GM12874 (cell line): ENCODE data around the gene CTIF.

Source experiments
- TF ChIP-seq, protein P1 (sequence below): IDR thresholded peaks from 2 replicates; pipeline ENCODE4 v1.5.1; 2011; ENCODE audit warnings: low read depth, mild to moderate bottlenecking, control low read depth, low read length, moderate library complexity; ENCODE audit not compliant: insufficient read depth

The CTIF gene

DNA sequence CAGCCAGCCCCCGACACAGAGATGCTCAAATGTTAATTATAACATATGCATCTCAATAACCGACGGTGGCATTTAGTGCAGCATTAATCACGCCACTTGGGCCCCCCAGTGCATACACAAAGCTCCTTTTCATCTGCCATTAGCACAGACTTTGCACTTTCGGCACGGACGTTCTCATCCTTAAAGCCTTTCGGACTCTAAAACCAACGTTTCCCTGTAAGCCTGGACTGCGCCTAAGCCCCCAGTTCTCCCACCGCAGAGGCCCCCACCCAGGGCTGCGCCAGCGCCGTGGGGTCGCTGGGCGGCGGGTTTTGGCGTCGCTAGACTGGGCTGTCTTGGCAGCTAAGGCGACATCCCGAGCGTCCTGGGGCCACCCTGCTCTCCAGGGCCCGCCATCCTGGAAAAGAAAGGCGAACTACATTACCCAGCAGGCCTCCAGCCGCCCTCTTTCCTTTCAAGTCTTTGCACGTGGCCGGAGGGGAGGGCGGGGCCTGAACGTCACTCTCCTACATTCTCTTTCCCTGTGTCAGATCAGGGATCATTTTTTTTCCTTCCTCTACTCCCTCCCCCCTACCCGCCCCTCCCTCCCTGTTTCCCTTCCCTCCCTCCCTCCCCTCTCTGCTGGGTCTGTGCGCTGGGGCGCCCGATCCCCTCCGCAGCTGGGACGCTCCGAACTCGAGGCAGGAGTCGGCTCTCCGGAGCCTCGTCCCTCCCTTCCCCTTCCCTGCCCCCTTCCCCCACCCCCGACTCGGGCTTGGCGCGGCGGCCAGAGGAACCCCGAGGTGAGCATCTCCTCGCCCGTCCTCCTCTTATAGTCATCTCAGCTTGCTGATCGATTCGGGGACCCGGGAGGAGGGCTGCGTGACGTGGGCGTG lies at the start of gene CTIF:
Gene CTIF (plus strand): TSS at position 501 of the 875 bp plus-strand sequence. CDS start 80,535 bp downstream, outside the sequence.
- TF ChIP-seq, protein P1, sequence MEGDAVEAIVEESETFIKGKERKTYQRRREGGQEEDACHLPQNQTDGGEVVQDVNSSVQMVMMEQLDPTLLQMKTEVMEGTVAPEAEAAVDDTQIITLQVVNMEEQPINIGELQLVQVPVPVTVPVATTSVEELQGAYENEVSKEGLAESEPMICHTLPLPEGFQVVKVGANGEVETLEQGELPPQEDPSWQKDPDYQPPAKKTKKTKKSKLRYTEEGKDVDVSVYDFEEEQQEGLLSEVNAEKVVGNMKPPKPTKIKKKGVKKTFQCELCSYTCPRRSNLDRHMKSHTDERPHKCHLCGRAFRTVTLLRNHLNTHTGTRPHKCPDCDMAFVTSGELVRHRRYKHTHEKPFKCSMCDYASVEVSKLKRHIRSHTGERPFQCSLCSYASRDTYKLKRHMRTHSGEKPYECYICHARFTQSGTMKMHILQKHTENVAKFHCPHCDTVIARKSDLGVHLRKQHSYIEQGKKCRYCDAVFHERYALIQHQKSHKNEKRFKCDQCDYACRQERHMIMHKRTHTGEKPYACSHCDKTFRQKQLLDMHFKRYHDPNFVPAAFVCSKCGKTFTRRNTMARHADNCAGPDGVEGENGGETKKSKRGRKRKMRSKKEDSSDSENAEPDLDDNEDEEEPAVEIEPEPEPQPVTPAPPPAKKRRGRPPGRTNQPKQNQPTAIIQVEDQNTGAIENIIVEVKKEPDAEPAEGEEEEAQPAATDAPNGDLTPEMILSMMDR: no peak

DNA sequence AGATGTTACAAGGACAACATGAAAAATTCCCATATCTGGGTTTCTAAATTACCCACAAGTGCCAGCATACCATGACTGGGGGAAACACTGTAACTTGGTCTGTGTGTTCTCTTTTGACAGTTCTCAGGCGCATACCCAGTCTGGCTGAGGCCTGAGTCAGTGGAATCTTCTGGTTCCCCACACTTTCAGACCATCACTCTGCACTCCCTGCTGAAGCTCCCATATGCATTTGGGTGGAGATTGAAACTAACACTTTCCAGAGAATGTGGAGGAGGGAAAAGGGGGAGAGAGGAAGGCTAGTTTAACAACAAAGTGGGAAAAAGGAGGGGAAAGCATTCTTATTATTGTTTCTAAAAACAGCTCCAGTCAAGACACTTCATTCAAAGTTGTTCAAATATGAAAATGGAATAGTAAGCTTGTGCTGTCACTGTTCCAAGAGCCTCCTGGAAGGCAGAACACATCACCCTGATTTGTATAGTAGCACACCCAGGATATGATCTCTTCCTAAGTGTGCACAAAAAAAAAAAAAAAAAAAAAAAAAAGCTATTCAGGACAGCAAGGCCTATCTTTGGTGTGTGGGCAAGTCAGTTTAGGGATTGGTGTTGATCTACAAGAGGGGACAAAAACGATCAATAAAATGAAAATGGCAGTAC lies 48.1 kb upstream of the CTIF start:
- TF ChIP-seq, protein P1: no peak

DNA sequence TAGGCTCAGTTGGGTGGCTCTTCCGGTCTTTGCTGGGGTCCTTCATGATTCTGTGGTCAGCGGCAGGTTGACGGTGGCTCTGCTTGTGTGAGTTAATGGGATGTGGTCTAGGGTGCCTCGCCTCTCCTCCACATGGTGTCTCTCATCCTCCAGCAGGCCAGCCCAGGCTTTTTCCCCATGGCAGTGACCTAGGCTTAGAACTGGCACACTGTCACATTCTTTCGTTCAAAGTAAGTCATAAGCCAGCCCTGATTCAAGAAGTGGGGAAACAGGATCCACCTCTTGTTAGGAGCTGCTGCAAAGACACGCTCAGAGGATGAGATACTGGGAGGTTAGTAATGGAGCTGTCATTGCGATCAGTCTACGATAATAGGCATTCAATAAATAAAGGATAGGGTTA lies 46.0 kb upstream of the CTIF start:
- TF ChIP-seq, protein P1: no peak

DNA sequence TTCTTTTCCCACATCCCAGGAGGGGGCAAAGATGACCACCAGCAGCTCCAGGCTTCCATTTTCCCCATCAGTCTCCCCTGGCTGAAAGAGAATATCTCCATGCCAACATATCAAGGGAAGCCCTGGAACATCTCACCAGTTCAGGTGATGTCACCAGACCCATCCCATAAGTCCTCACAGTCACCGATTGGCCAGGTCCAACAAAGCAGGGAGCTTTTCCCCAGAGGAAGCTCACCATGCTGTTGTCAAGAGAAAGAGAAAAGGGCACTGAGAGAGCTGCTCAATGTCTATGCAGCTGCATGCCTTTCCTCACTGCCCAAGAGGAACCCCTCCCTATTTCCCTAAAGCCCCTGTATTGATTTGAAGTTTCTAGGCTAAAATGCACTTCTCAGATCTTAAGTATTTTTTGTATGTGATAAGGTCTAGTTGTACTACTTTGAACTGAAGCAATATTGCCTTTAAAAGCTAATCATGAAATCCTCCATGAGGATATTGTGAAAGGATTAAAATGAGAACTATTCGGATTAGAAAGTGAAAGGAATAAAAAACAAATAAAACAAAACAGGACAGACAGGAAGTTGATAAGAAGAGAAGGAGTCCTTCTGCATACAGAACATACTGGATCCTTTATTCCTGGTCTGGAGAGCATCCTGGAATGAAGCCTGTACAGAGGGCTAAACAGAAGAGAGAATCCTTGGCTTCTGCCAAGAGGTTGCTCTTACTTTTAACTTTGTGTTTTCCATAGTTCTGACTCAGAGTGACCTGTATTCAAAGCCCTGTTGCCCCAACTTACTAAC lies 45.2 kb upstream of the CTIF start:
- TF ChIP-seq, protein P1: no peak

DNA sequence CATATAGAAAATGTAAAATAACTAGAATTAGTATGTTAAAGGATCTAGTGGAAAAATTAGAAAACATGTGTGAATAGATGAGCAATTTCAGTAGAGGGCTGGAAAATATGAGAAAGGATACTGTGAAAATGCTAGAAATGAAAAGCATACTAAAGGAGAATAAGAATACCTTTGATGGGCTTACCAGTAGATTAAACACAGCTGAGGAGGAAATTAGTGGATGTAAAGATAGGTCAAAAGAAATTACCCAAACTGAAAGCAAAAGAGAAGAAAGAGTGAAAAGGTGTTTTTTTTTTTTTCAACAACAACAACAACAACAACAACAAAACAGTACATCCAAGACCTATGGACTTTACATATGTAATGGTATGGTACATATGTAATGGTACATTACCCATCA lies 41.0 kb upstream of the CTIF start:
- TF ChIP-seq, protein P1: no peak

DNA sequence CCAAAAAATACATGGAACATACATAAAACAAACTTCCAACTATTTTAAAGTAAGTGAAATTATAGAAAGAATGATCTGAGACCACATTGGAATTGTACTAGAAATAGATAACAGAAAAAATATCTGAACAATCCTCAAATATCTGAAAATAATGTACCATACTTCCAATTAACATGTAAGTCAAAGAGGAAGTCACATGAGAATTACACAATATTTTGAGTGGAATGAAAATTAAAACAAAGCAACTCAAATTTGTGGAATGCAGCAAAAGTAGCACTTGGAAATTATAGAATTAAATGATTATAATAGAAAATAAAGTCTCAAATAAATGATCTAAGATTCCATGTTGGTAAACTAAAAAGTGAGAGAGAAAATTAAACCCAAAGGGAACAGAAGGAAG lies 38.3 kb upstream of the CTIF start:
- TF ChIP-seq, protein P1: no peak

DNA sequence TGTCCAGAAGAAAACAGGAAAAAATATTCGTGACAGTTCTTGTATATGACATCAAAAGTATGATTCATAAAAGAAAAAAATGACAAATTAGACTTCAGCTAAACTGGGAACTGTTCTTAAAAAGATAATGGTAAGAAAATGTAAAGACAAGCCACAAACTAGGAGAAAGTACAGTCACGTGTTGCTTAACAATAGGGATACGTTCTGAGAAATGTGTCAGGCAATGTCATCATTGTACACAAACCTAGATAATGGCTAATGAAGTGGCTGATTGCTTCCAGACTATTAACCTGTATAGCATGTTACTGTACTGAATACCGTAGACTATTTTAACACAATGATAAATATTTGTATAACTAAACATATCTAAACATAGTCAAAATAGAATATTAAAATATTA lies 35.9 kb upstream of the CTIF start:
- TF ChIP-seq, protein P1: no peak
